Loucy (cell line): ENCODE results near the gene CSTPP1.

Experiments
- H2AFZ ChIP-seq: fragments of 200-600 bp; sonication (generic); 2 replicates; pipeline ENCODE4 v1.6.0; 2016; ENCODE audit warnings: antibody characterized with exemption, mild to moderate bottlenecking, low read length, moderate library complexity
- H3F3A ChIP-seq: fragments of 200-600 bp; 2 replicates; pipeline ENCODE4 v1.6.0; 2016; ENCODE audit warnings: antibody characterized with exemption, low read depth, mild to moderate bottlenecking
- H3K27me3 ChIP-seq: fragments of 200-600 bp; sonication (generic); 2 replicates; pipeline ENCODE4 v1.6.1; 2014; ENCODE audit warnings: low read length, mild to moderate bottlenecking; ENCODE audit not compliant: insufficient read depth, poor library complexity, severe bottlenecking
- H3K36me3 ChIP-seq: fragments of 200-600 bp; sonication (generic); 2 replicates; pipeline ENCODE4 v1.6.1; 2016; ENCODE audit warnings: low read length; ENCODE audit not compliant: insufficient read depth
- H3K4me1 ChIP-seq: fragments of 200-600 bp; sonication (generic); 2 replicates; pipeline ENCODE4 v1.5.1; 2014; ENCODE audit warnings: low read length, mild to moderate bottlenecking; ENCODE audit not compliant: insufficient read depth, poor library complexity, severe bottlenecking
- H3K4me2 ChIP-seq: fragments of 200-600 bp; sonication (generic); 2 replicates; pipeline ENCODE4 v1.6.0; 2014; ENCODE audit warnings: antibody characterized with exemption, low read length, low read depth, mild to moderate bottlenecking; ENCODE audit not compliant: poor library complexity, severe bottlenecking
- H3K4me3 ChIP-seq: fragments of 200-600 bp; sonication (generic); 2 replicates; pipeline ENCODE4 v1.5.1; 2014; ENCODE audit warnings: low read length, mild to moderate bottlenecking, mixed read lengths; ENCODE audit not compliant: poor library complexity, severe bottlenecking
- H3K79me2 ChIP-seq: fragments of 200-600 bp; sonication (generic); 2 replicates; pipeline ENCODE4 v1.6.1; 2014; ENCODE audit warnings: low read length; ENCODE audit not compliant: insufficient read depth
- H3K9ac ChIP-seq: fragments of 200-600 bp; sonication (generic); 2 replicates; pipeline ENCODE4 v1.6.0; 2014; ENCODE audit warnings: mild to moderate bottlenecking, low read depth, low read length, moderate library complexity; ENCODE audit not compliant: poor library complexity, severe bottlenecking
- H3K9me2 ChIP-seq: fragments of 200-600 bp; sonication (generic); replicated peaks from 2 replicates; pipeline ENCODE4 v1.6.1; 2016; ENCODE audit warnings: low read depth, low read length, mixed read lengths
- H3K9me3 ChIP-seq: fragments of 200-600 bp; sonication (generic); 2 replicates; pipeline ENCODE4 v1.6.1; 2014; ENCODE audit warnings: mild to moderate bottlenecking, antibody characterized with exemption, low read length, low read depth; ENCODE audit not compliant: insufficient read depth
- H4K20me1 ChIP-seq: fragments of 200-600 bp; sonication (generic); 2 replicates; pipeline ENCODE4 v1.6.0; 2014; ENCODE audit warnings: antibody characterized with exemption, low read length, mild to moderate bottlenecking; ENCODE audit not compliant: insufficient read depth, poor library complexity, severe bottlenecking
- EZH2phosphoT487 ChIP-seq: fragments of 200-600 bp; IDR thresholded peaks from 2 replicates; pipeline ENCODE4 v1.6.1; 2018; ENCODE audit warnings: antibody characterized with exemption, mild to moderate bottlenecking, moderate library complexity, borderline replicate concordance
- TF ChIP-seq, protein P1 (sequence below): fragments of 200-600 bp; sonication (generic); conservative IDR thresholded peaks from 2 replicates; pipeline ENCODE4 v1.5.1; 2014; ENCODE audit warnings: mild to moderate bottlenecking, antibody characterized with exemption, low read length

Gene CSTPP1

DNA sequence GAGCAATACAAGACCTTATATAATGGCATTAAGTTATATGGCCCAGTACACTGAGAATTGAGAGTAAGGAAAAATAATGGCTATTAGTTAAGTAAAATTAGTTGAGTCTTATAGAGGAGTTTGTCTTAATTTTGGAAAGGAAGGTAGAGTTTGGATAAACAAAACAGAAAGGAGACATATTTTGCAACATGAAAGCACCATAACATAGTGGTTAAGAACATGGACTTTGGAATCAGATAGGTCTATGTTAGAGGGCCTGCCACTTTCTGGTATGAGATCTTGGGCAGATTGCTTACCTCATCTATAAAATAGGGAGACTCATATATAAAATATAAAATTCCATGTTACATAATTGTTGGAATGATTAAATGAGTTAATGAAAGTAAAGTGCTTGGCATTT is 68.9 kb downstream of the CSTPP1 start:
- H2AFZ ChIP-seq, result no peak overlapping the region
- H3K27me3 ChIP-seq, result no peaks in the 10 kb centered on the region
- H3K9me2 ChIP-seq, result no peaks in the 10 kb centered on the region
- peaks cover 60% of the 10 kb centered on the region for H3K4me1 ChIP-seq
- no peaks in the 10 kb centered on the region for H4K20me1 ChIP-seq
- 0 out of 2 replicates have a peak, but pooled peaks cover 5% of the 10 kb centered on the region for H3K79me2 ChIP-seq
- TF ChIP-seq, protein P1, sequence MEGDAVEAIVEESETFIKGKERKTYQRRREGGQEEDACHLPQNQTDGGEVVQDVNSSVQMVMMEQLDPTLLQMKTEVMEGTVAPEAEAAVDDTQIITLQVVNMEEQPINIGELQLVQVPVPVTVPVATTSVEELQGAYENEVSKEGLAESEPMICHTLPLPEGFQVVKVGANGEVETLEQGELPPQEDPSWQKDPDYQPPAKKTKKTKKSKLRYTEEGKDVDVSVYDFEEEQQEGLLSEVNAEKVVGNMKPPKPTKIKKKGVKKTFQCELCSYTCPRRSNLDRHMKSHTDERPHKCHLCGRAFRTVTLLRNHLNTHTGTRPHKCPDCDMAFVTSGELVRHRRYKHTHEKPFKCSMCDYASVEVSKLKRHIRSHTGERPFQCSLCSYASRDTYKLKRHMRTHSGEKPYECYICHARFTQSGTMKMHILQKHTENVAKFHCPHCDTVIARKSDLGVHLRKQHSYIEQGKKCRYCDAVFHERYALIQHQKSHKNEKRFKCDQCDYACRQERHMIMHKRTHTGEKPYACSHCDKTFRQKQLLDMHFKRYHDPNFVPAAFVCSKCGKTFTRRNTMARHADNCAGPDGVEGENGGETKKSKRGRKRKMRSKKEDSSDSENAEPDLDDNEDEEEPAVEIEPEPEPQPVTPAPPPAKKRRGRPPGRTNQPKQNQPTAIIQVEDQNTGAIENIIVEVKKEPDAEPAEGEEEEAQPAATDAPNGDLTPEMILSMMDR, result no peak
- TF ChIP-seq EZH2phosphoT487, result no peak
- H3K4me2 ChIP-seq, result peak overlapping the region; percentile 69
- peak overlapping the region; percentile 65 for H3K9ac ChIP-seq
- H3K4me3 ChIP-seq, result peak overlapping the region; percentile 45
- peaks cover 6% of the 10 kb centered on the region; the same call in 1 of the 2 replicates for H3F3A ChIP-seq
- no peaks in the 10 kb centered on the region for H3K36me3 ChIP-seq
- no peaks in the 10 kb centered on the region for H3K9me3 ChIP-seq

DNA sequence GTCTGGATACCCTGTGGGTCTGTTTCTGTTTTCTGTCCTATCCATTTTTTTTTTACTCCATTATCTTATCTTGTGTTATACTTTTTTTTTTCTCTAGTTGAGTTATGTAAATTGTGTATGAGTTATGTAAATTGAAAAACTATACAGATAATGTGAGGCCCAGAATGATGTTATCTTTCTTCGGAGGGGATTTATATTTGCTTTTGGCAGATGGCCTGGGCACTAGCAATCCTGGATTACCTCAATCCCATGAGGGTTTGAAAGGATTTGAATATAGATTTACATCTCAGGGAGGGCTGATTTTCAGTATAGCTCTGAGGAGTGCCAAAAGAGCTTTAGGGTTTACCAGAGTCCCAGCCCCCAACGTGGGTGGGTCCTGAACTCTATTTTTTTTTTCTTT is 71.0 kb downstream of the CSTPP1 start:
- H3K9ac ChIP-seq, result no peak overlapping the region
- no peak for TF ChIP-seq EZH2phosphoT487
- TF ChIP-seq, protein P1, result no peak
- no peaks in the 10 kb centered on the region for H4K20me1 ChIP-seq
- H3K4me3 ChIP-seq, result no peak overlapping the region
- H3K9me2 ChIP-seq, result no peaks in the 10 kb centered on the region
- no peak overlapping the region for H3K4me2 ChIP-seq
- no peaks in the 10 kb centered on the region for H3K9me3 ChIP-seq
- no peaks in the 10 kb centered on the region for H3K36me3 ChIP-seq
- no peaks in the 10 kb centered on the region for H3K27me3 ChIP-seq
- H3F3A ChIP-seq, result peaks cover 6% of the 10 kb centered on the region; the same call in 1 of the 2 replicates
- H3K4me1 ChIP-seq, result peaks cover 39% of the 10 kb centered on the region
- H3K79me2 ChIP-seq, result 0 out of 2 replicates have a peak, but pooled peaks cover 5% of the 10 kb centered on the region
- no peak overlapping the region for H2AFZ ChIP-seq

DNA sequence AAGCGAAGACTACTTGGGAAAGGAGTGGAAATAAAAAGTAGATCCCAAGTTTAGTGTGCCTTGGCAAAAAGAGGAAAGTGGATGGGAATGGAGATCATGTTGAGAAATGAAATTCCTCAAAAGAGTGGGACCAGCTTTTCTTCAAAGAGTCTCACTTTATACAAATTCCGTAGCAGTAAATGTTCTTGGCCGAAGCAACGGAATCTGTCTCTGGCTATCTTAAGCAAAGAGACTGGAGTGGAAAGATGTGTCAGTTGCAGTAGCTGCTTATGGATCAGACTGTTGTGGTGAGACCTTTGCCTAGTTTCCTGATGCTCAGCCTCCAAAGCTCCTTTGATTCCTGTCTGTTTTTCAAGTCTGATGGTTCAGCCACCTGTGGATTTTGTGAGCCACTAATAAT is 73.6 kb downstream of the CSTPP1 start:
- no peaks in the 10 kb centered on the region for H3K9me2 ChIP-seq
- H3K4me3 ChIP-seq, result no peak overlapping the region
- H3K4me1 ChIP-seq, result peaks cover 14% of the 10 kb centered on the region
- H3K36me3 ChIP-seq, result no peaks in the 10 kb centered on the region
- H3K9ac ChIP-seq, result no peak overlapping the region
- TF ChIP-seq, protein P1, result no peak
- no peak for TF ChIP-seq EZH2phosphoT487
- H3K4me2 ChIP-seq, result no peak overlapping the region
- H3K79me2 ChIP-seq, result 0 out of 2 replicates have a peak, but pooled peaks cover 5% of the 10 kb centered on the region
- 0 out of 2 replicates have a peak, but pooled peaks cover 2% of the 10 kb centered on the region for H3F3A ChIP-seq
- no peaks in the 10 kb centered on the region for H3K9me3 ChIP-seq
- H2AFZ ChIP-seq, result no peak overlapping the region
- no peaks in the 10 kb centered on the region for H3K27me3 ChIP-seq
- H4K20me1 ChIP-seq, result no peaks in the 10 kb centered on the region
